Progenitor cell of endocrine pancreas (in vitro differentiated cells): ENCODE results near the gene WIPF3. TPM values are rescaled to one million over a fixed set of nuclear protein-coding genes. Genes with fewer than 3 reads are reported as not detected.

Source experiments
- DNase-seq: peaks from one replicate; pipeline ENCODE4 v3.0.0; 2021; ENCODE audit warnings: low spot score; ENCODE audit not compliant: unreplicated experiment
- H3K27ac Mint-ChIP-seq: 2 replicates; pipeline ENCODE4 v1.8.0; 2021; ENCODE audit warnings: mild to moderate bottlenecking, moderate library complexity, mixed read lengths
- H3K27me3 Mint-ChIP-seq: 2 replicates; pipeline ENCODE4 v1.8.0; 2021; ENCODE audit warnings: mixed read lengths
- H3K36me3 Mint-ChIP-seq: 2 replicates; pipeline ENCODE4 v1.8.0; 2022; ENCODE audit warnings: mixed read lengths; ENCODE audit not compliant: insufficient read depth
- H3K4me1 Mint-ChIP-seq: 2 replicates; pipeline ENCODE4 v1.8.0; 2021; ENCODE audit warnings: low read depth, mixed read lengths
- H3K4me3 Mint-ChIP-seq: 2 replicates; pipeline ENCODE4 v1.8.0; 2021; ENCODE audit warnings: low read depth, mild to moderate bottlenecking, moderate library complexity, mixed read lengths
- H3K9me3 Mint-ChIP-seq: 2 replicates; pipeline ENCODE4 v1.8.0; 2021; ENCODE audit warnings: low read depth, mixed read lengths
- CTCF ChIP-seq: fragments of 200-600 bp; sonication (generic); IDR thresholded peaks from one replicate; pipeline ENCODE4 v1.5.0; 2021; ENCODE audit warnings: antibody characterized with exemption, mild to moderate bottlenecking; ENCODE audit not compliant: unreplicated experiment
- total RNA-seq: library from RNA; stranded (reverse); gene quantifications from 2 replicates; pipeline ENCODE4 v1.2.1, GENCODE V29; 2021

Gene WIPF3
- total RNA-seq, 1 donor from 2014 or later, result 8.9 TPM

- H3K36me3 Mint-ChIP-seq, result peaks cover 2% of the 10 kb centered on the region
- peaks cover 3% of the 10 kb centered on the region for H3K27me3 Mint-ChIP-seq
- no peak for DNase-seq
- no peaks in the 10 kb centered on the region for H3K9me3 Mint-ChIP-seq
- TF ChIP-seq CTCF, result no peak
- H3K4me3 Mint-ChIP-seq, result no peak overlapping the region
- H3K27ac Mint-ChIP-seq, result no peak overlapping the region
- H3K4me1 Mint-ChIP-seq, result peaks cover 24% of the 10 kb centered on the region
Measured at GRCh38 chr7:29852457-29852856, 46.1 kb downstream of the WIPF3 start.

- H3K4me3 Mint-ChIP-seq, result no peak overlapping the region
- H3K27me3 Mint-ChIP-seq, result peaks cover 3% of the 10 kb centered on the region
- H3K9me3 Mint-ChIP-seq, result no peaks in the 10 kb centered on the region
- TF ChIP-seq CTCF, result no peak
- H3K36me3 Mint-ChIP-seq, result no peaks in the 10 kb centered on the region
- no peak for DNase-seq
- H3K4me1 Mint-ChIP-seq, result peaks cover 21% of the 10 kb centered on the region
- no peak overlapping the region for H3K27ac Mint-ChIP-seq
Measured at GRCh38 chr7:29853072-29853471, 46.8 kb downstream of the WIPF3 start.

- no peak for TF ChIP-seq CTCF
- peaks cover 3% of the 10 kb centered on the region for H3K27me3 Mint-ChIP-seq
- peaks cover 21% of the 10 kb centered on the region for H3K4me1 Mint-ChIP-seq
- H3K36me3 Mint-ChIP-seq, result no peaks in the 10 kb centered on the region
- no peak overlapping the region for H3K27ac Mint-ChIP-seq
- no peak overlapping the region for H3K4me3 Mint-ChIP-seq
- DNase-seq, result no peak
- H3K9me3 Mint-ChIP-seq, result no peaks in the 10 kb centered on the region
Measured at GRCh38 chr7:29853789-29854188, 47.5 kb downstream of the WIPF3 start.

GRCh38 chr7:29854257-29854938, 48.1 kb downstream of the WIPF3 start:
- no peak overlapping the region for H3K4me3 Mint-ChIP-seq
- peak; percentile 18 for TF ChIP-seq CTCF
- peaks cover 21% of the 10 kb centered on the region for H3K4me1 Mint-ChIP-seq
- no peaks in the 10 kb centered on the region for H3K9me3 Mint-ChIP-seq
- H3K27ac Mint-ChIP-seq, result peak overlapping the region; percentile 69
- peaks cover 3% of the 10 kb centered on the region for H3K27me3 Mint-ChIP-seq
- DNase-seq, result no peak
- no peaks in the 10 kb centered on the region for H3K36me3 Mint-ChIP-seq

- H3K27me3 Mint-ChIP-seq, result no peaks in the 10 kb centered on the region
- no peak for DNase-seq
- no peaks in the 10 kb centered on the region for H3K9me3 Mint-ChIP-seq
- TF ChIP-seq CTCF, result no peak
- no peak overlapping the region for H3K27ac Mint-ChIP-seq
- H3K4me1 Mint-ChIP-seq, result peaks cover 14% of the 10 kb centered on the region
- no peak overlapping the region for H3K4me3 Mint-ChIP-seq
- H3K36me3 Mint-ChIP-seq, result no peaks in the 10 kb centered on the region
Measured at GRCh38 chr7:29857654-29858053, 51.3 kb downstream of the WIPF3 start.
